Measurements from ENCODE around the gene RPL22.
"Not testable (repeated sequence)": the region's sequence is repeated elsewhere in the genome, so short reads cannot be mapped to it uniquely, and the experiment has no call there.

RPL22 gene

GRCh38 chr1:6233376-6233775, 34.0 kb upstream of the RPL22 start:
- no peak for DNase-seq

GRCh38 chr1:6225651-6226050, 26.3 kb upstream of the RPL22 start:
- no peak for DNase-seq

DNA sequence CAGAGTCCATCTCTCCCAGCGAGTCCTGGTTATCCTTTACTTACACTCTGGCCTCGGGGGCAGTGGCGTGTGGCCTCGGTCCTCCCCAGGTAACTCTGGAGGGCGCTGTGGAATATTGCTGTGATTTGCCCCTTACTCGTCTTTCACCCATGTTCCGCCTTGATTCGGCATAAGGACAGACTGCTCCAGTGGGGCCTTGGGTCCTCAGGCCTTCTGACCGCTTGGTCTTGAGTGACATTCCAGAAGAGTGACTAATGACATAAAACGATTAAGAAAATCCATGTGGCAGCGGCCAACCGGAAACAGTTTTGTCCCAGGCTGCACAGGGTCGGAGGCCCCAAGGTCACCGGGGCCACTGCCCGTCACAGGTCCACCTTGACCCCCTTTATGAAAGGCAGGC, 25.3 kb upstream of the RPL22 start:
- no peak for DNase-seq

DNA sequence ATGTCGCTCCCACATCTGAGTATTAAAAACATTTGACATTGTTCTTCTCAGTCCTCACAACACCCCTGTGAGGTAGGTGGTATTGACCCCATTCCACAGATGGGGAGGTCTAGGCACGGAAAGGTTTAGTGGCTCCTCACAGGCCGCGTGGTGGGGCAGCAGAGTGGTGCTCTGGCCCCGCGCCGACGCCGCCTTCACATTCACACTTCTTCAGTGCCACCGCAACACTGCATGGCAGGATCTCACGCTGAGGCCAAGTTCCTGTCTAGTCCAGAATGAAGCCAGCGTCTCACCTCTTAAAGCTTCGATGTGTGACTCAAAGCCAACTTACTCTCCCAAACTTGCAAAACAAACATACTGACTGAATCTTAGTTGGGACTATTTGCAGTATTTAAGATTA, 24.2 kb upstream of the RPL22 start:
- no peak for DNase-seq

DNA sequence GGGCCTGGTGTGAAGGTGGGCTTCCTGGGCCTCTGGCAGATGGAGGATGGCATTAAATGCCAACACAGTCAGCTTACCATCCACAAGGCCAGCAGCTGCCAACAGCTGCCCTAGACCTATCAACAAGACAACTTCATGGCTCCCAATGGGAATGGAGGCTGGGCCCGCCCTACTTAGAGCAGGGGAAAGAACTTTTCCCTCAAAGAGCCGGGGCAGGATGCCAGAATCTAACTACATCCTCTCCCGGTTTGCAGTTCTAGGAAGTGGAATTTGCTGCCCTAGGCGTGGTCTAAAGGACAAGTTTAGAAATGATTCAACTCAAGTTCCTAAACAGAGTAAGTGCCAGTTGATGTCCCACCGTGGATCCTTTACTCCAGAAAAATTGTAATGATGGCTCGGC, 23.2 kb upstream of the RPL22 start:
- no peak for DNase-seq

DNA sequence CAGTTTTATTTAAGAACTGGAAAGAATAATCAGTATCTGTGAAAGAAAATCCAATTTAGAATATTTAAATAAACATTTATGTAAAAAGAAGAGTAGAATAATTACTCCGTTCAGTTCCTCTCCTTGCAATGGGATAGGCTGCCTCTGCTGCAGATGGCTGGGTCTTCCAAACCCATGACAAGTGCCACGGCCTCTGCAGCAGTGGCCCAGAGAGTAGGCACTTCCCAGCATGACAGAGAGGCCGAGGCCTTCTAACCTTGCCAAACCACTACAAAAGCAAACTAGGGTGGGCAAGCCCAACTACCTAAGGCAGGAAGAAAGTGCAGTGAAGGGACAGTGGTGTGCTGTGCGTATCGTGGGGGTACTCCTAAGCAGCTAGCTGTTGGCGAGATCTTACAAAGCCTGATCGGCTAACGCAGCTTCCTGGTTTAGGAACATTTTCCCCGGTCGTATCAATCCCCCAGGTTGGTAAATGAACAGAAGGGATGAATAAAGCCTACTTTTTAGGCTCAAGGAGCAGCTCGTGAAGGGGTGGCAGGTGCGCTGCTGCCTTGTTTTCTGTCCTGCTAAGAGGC, 21.9 kb upstream of the RPL22 start:
- no peak for DNase-seq

- no peak for DNase-seq
These were observed 20.8 kb upstream of the RPL22 start for GRCh38 chr1:6220236-6220635.

DNA sequence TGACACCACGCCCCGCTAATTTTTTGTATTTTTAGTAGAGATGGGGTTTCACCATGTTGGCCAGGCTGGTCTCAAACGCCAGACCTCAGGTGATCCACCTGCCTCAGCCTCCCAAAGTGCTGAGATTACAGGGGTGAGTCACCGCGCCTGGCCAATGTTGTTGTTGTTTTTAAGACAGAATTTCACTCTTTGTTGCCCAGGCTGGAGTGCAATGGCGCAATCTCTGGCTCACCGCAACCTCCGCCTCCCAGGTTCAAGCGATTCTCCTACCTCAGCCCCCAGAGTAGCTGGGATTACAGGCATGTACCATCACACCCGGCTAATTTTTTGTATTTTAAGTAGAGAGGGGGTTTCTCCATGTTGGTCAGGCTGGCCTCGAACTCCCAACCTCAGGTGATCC, 20.2 kb upstream of the RPL22 start:
- not testable (repeated sequence) for DNase-seq

DNA sequence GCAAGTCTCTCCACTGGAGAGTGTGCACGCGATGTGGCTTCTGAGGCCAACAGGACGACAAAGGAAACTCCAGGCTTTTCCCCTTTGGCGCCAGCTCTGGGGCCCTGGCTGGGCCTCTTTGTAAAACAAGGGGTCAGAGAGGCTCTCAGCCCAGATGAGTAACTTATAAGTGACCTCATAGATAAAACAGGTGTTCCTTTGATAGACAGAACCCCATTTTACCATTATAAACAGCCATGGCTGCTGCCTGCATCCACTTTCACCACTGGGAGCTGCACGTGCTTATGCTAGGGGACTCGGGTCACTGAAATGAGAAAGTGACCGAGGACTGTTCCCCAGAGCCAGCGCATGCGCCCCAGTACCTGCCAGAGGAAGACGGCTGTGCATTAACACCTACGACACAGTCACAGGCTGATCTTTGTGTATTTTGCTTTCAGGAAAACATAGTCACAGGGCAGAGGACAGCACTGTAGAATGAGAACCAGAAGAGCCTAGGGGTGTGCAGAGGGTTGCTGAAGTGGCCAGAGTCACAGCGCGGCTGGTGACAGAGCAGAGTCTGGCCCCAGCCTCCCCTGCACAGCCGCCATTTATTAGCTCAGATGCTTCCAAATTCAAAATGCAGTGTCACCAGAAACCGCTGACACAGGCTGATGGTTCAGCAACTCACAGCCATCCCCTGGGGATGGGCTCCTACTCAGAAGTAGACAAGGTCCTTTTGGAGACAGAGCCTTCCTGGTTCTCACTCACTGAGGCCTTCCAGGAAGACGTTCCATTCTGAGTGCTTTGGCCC, 19.2 kb upstream of the RPL22 start:
- peak; percentile 35 for DNase-seq

DNA sequence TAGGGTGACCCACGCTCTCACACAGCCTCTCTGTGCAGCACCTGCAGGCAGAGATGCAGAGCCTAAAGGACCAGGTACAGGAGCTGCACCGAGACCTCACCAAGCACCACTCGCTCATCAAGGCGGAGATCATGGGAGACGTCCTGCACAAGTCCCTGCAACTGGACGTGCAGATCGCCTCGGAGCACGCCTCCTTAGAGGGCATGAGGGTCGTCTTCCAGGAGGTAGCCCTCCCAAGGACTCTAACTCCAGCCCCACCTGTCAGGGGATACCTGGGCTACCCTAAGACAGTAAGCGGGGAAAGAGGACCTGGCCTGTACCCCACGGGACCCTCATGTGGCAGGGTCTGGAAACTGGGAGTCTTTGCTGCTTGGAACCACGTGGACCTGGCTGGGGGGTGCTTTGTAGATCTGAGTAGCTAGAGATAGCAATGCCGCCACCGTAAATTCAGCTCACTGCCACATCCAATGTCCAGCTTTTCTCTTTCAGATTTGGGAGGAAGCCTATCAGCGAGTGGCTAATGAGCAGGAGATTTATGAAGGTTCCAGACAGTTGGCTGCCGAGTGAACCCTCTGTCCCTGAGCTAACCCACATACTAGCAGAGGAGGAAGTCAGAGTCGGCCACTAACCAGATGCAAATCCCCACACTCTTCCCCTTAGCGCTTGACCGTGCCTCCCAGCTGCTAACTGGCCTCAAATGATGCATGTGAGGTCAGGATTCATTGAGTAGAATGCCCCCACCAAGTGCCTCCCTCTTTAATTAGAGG, 13.0 kb upstream of the RPL22 start:
- no peak for DNase-seq

- no peak for DNase-seq
These were observed 12.3 kb upstream of the RPL22 start for GRCh38 chr1:6211731-6212130.

- DNase-seq: no peak
These were observed 11.4 kb upstream of the RPL22 start for GRCh38 chr1:6210591-6211355.

DNA sequence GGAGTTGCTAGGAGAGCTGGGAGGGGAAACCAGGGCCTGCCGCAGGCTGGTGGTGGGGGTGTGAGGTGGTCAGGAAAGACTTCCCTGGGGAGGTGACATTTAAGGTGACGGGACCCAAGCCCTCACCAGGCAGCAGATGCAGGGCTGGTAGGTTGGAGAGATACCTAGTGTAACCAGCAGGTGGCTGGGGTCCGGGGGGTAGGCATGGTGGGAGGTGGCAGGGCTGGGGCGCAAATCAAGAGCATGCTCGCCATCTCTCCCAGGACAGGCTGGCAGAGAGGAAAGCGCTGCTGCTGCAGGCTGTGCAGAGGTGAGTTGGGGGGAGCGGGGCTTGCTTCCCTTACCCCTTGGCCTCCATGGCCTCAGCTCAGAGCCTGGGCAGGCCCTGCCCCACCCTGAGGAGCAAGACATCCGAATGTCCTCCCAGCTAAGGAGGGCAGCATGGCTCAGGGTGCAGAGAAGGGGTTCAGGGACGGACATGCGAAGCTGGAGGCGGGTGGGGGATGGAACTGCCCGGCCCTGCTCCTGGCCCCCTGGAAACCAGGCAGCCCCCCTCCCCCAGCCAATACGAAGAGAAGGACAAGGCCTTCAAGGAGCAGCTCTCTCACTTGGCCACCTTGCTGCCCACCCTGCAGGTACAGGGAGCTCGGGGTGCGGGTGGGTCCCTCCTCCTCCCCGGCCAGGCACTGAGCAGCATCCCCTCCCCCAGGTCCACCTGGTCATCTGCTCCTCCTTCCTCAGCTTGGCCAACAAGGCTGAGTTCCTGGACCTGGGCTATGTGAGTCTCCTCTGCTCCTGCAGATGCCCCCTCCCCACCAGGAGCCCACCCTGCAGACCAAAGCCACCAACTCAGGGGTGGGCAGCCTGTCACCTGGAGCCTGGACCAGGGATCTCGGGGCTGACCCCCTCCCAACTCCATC, 10.5 kb upstream of the RPL22 start:
- peak; percentile 41 for DNase-seq

- peak; percentile 83 for DNase-seq
These were observed 9.6 kb upstream of the RPL22 start for GRCh38 chr1:6208723-6209660.

- no peak for DNase-seq
These were observed 8.5 kb upstream of the RPL22 start for GRCh38 chr1:6207921-6208320.

GRCh38 chr1:6207075-6207885, 7.9 kb upstream of the RPL22 start:
- DNase-seq: no peak

DNA sequence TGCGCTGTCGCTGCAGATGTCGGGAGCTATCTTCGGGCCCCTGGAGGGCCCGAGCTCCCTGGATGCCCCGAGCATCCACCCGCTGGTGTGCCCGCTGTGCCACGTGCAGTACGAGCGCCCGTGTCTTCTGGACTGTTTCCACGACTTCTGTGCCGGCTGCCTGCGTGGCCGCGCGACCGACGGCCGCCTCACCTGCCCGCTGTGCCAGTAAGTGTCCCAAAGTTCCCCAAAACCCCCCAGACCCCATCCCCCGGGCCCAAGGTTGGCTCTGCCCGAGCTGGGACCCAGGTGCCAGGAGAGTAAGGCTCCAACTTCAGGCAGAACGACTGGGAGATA, 7.1 kb upstream of the RPL22 start:
- DNase-seq: no peak

GRCh38 chr1:6205849-6206519, 6.6 kb upstream of the RPL22 start, which contains the start of gene RNF207:
Gene RNF207 (plus strand): TSS chr1:6206119. CDS start chr1:6206536, 417 bp downstream.
- DNase-seq: peak; percentile 89

- DNase-seq: no peak
These were observed 2.9 kb upstream of the RPL22 start for GRCh38 chr1:6202256-6202655.
